Astrocyte of the spinal cord (primary cell): ENCODE measurements around the gene ZSCAN18.
A peak's percentile ranks its signal among the peaks of the same experiment; 100 is the strongest.

Experiments used
- DNase-seq: peaks from one replicate; pipeline ENCODE4 v3.0.0; 2011; ENCODE audit warnings: low read depth, low spot score
- H3K4me3 ChIP-seq: 2 replicates; pipeline ENCODE4 v1.5.1; 2011; ENCODE audit warnings: low read depth, mild to moderate bottlenecking, low read length, moderate library complexity
- CTCF ChIP-seq: IDR thresholded peaks from 2 replicates; pipeline ENCODE4 v1.5.1; 2012; ENCODE audit warnings: low read depth, mild to moderate bottlenecking, low read length, inconsistent platforms
- in situ Hi-C: cut with HindIII; loops from 2 replicates; pipeline ENCODE4 v1.10.0; 2017; ENCODE audit warnings: low sequenced_read_pairs

ZSCAN18 gene

GRCh38 chr19:58097349-58097748 is 682 bp downstream of the ZSCAN18 start:
- no peak for TF ChIP-seq CTCF
- in situ Hi-C loops, result no loop called here
- no peak for DNase-seq
- H3K4me3 ChIP-seq, result peak overlapping the region; percentile 89

- no peak for TF ChIP-seq CTCF
- DNase-seq, result no peak
- no peak overlapping the region for H3K4me3 ChIP-seq
- in situ Hi-C loops, result no loop called here
Measured at GRCh38 chr19:58096884-58097283, 1.1 kb downstream of the ZSCAN18 start.

- no peak overlapping the region for H3K4me3 ChIP-seq
- DNase-seq, result no peak
- TF ChIP-seq CTCF, result no peak
- in situ Hi-C loops, result no loop called here
Measured at GRCh38 chr19:58095328-58095727, 2.7 kb downstream of the ZSCAN18 start.

- no peak overlapping the region for H3K4me3 ChIP-seq
- in situ Hi-C loops, result no loop called here
- DNase-seq, result no peak
- TF ChIP-seq CTCF, result no peak
Measured at GRCh38 chr19:58093071-58093470, 5.0 kb downstream of the ZSCAN18 start.

- no peak for TF ChIP-seq CTCF
- in situ Hi-C loops, result no loop called here
- no peak overlapping the region for H3K4me3 ChIP-seq
- no peak for DNase-seq
Measured at GRCh38 chr19:58091251-58091995, 6.6 kb downstream of the ZSCAN18 start.

GRCh38 chr19:58089846-58090245 is 8.2 kb downstream of the ZSCAN18 start:
- TF ChIP-seq CTCF, result no peak
- in situ Hi-C loops, result no loop called here
- H3K4me3 ChIP-seq, result no peak overlapping the region

More at GRCh38 chr19:58089846-58090245, 8.2 kb downstream of the ZSCAN18 start:
- DNase-seq, result no peak
